GM12878 (cell line): ENCODE results near the gene NFYA.

Experiments
- CBX3 ChIP-seq: fragments of 200-600 bp; sonication (generic); IDR thresholded peaks from 2 replicates; pipeline ENCODE4 v1.6.1; 2016; ENCODE audit warnings: low read depth, borderline replicate concordance
- CBX5 ChIP-seq: sonication (generic); IDR thresholded peaks from 2 replicates; pipeline ENCODE4 v1.6.1; 2016; ENCODE audit warnings: low read depth, moderate library complexity, mild to moderate bottlenecking, inconsistent platforms
- CHD4 ChIP-seq: fragments of 200-600 bp; sonication (generic); IDR thresholded peaks from 2 replicates; pipeline ENCODE4 v1.6.1; 2016; ENCODE audit warnings: mild to moderate bottlenecking
- ESRRA ChIP-seq: IDR thresholded peaks from 2 replicates; pipeline ENCODE4 v1.6.1; 2012; ENCODE audit warnings: mild to moderate bottlenecking, low read length, improper control_type of control experiment
- GABPA ChIP-seq: IDR thresholded peaks from 2 replicates; pipeline ENCODE4 v1.6.1; 2014; ENCODE audit warnings: antibody characterized with exemption, low read depth, mild to moderate bottlenecking, inconsistent platforms
- JUNB ChIP-seq: IDR thresholded peaks from 2 replicates; pipeline ENCODE4 v1.6.1; 2016; ENCODE audit warnings: antibody characterized with exemption, mild to moderate bottlenecking
- MXI1 ChIP-seq: fragments of 150-350 bp; IDR thresholded peaks from 2 replicates; pipeline ENCODE4 v1.6.1; 2011; ENCODE audit warnings: low read depth, mild to moderate bottlenecking, inconsistent platforms, low read length, improper control_type of control experiment
- RBBP5 ChIP-seq: fragments of 200-600 bp; sonication (generic); conservative IDR thresholded peaks from 2 replicates; pipeline ENCODE4 v1.6.1; 2016
- RELA ChIP-seq: fragments of 450-650 bp; IDR thresholded peaks from 2 replicates; pipeline ENCODE4 v1.8.0; 2014; ENCODE audit warnings: borderline replicate concordance; ENCODE audit not compliant: partially characterized antibody
- SIN3A ChIP-seq: IDR thresholded peaks from 2 replicates; pipeline ENCODE4 v1.6.1; 2012; ENCODE audit warnings: low read depth, low read length, improper control_type of control experiment
- TCF7 ChIP-seq: IDR thresholded peaks from 2 replicates; pipeline ENCODE4 v1.6.1; 2014; ENCODE audit warnings: antibody characterized with exemption, borderline replicate concordance
- TF ChIP-seq, protein P1 (sequence below), 3 experiments: IDR thresholded peaks in 2 of 3; conservative IDR thresholded peaks in 1 of 3; 2 replicates each; pipeline ENCODE4 v1.5.1; 2011; ENCODE audit warnings: low read depth in 3 of 3, low read length in 3 of 3, mild to moderate bottlenecking in 3 of 3, control low read depth in 2 of 3, moderate library complexity in 2 of 3, inconsistent platforms in 1 of 3, mixed read lengths in 1 of 3; ENCODE audit not compliant: control insufficient read depth in 2 of 3, insufficient read depth in 1 of 3; ENCODE audit errors: extremely low read depth in 1 of 3
- TF ChIP-seq, protein P2 (sequence below): IDR thresholded peaks from 2 replicates; pipeline ENCODE4 v1.6.1; 2011; ENCODE audit warnings: borderline replicate concordance, low read depth, mild to moderate bottlenecking, moderate library complexity, mixed read lengths, low read length; ENCODE audit not compliant: insufficient read depth; ENCODE audit errors: extremely low read length

DNA sequence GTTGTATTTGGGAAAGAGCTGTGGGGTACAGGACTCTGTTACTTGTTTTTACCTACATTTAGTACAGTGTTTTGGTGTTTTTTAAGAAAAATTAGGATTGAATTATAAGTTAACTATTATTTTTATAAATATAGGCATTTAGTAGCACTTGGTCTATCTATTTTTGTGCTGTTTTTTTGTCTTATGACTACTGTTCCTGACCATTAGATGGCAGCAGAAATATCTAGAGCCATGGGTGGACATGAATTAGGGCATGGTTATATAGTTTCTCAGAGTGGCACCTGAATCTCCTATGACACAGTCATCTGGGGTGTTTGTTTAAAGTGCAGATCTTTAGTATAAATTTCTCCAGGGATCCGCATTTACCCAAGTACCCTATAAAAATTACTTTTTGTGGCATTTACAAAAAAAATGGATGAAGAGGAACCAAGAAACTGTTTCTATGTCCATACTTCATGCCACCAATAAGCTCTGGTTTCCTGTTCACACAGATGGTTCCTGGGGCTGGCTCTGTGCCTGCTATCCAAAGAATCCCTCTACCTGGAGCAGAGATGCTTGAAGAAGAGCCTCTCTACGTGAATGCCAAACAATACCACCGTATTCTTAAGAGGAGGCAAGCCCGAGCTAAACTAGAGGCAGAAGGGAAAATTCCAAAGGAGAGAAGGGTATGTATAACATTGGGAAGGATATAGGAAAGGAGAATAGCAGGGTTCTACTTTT is 19.8 kb downstream of the NFYA start:
- TF ChIP-seq CBX3 (no peak), TCF7 (no peak), RBBP5 (no peak), CBX5 (no peak), RELA (no peak), JUNB (no peak), SIN3A (no peak), MXI1 (no peak), GABPA (no peak), CHD4 (no peak), ESRRA (no peak)
- TF ChIP-seq, protein P1, sequence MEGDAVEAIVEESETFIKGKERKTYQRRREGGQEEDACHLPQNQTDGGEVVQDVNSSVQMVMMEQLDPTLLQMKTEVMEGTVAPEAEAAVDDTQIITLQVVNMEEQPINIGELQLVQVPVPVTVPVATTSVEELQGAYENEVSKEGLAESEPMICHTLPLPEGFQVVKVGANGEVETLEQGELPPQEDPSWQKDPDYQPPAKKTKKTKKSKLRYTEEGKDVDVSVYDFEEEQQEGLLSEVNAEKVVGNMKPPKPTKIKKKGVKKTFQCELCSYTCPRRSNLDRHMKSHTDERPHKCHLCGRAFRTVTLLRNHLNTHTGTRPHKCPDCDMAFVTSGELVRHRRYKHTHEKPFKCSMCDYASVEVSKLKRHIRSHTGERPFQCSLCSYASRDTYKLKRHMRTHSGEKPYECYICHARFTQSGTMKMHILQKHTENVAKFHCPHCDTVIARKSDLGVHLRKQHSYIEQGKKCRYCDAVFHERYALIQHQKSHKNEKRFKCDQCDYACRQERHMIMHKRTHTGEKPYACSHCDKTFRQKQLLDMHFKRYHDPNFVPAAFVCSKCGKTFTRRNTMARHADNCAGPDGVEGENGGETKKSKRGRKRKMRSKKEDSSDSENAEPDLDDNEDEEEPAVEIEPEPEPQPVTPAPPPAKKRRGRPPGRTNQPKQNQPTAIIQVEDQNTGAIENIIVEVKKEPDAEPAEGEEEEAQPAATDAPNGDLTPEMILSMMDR (IDR thresholded peaks at IDR 0.05 in 2 of 3, conservative IDR thresholded peaks at IDR 0.05 in 1 of 3; ENCODE audit: control insufficient read depth in 2 of 3, extremely low read depth in 1 of 3, insufficient read depth in 1 of 3, low read depth in 3 of 3, low read length in 3 of 3): peak; percentile 31 to 45 (median 41); a peak in 4 of 6 replicates
- TF ChIP-seq, protein P2, sequence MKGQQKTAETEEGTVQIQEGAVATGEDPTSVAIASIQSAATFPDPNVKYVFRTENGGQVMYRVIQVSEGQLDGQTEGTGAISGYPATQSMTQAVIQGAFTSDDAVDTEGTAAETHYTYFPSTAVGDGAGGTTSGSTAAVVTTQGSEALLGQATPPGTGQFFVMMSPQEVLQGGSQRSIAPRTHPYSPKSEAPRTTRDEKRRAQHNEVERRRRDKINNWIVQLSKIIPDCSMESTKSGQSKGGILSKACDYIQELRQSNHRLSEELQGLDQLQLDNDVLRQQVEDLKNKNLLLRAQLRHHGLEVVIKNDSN: no peak
